ENCODE measurements around the gene MAML3.

Gene MAML3

GRCh38 chr4:140068271-140068670 is 85.7 kb downstream of the MAML3 start:
- DNase-seq = no peak

GRCh38 chr4:140066031-140066930 is 87.7 kb downstream of the MAML3 start:
- DNase-seq = no peak

DNA sequence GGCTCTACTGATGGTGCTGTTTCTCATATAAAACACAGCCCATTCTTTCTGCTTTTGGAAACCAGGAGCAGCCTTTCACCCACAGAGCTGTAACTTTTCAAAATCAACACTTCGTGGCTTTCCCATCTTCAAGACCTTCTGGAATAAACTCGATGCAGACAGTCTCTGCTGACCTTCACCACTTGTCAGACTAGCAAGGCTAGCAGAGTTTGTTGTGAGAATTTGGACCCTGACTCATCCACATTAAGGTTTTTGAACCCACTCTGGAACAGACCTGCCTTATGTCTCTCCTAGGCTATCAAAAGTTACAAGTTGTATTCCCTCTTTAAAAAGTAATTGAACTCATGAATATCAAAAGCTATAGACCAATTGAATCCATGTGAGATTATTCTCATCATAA is 88.6 kb downstream of the MAML3 start:
- DNase-seq = no peak

DNA sequence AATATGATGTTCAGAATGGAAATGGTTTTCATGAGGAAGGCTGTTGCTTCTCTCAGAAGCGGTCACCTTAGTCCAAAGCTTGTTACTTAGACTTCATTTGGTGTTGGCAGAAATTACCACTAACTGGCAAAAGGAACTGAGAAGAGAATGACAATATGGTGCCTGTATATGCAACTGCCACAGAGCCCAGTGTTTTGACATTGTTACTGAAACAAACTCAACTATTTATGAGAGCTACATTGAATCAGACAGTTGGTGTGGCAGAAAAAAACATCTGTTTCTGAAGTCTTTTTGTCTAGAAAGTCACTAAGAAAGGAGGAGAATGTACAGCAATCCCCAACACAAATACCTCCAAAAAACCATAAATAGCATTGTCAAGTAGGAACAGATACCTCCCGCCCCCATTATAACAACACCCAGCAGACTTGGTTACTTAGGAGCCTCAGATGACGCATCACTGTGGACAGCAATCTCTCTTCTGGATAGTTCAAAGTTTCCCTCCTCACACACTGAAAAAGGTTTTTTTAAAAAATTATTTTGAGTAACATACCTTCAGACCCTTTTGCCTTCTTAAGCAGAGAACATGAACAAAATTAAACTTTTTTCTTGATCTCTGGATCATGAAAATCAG is 92.2 kb downstream of the MAML3 start:
- no peak for DNase-seq

DNA sequence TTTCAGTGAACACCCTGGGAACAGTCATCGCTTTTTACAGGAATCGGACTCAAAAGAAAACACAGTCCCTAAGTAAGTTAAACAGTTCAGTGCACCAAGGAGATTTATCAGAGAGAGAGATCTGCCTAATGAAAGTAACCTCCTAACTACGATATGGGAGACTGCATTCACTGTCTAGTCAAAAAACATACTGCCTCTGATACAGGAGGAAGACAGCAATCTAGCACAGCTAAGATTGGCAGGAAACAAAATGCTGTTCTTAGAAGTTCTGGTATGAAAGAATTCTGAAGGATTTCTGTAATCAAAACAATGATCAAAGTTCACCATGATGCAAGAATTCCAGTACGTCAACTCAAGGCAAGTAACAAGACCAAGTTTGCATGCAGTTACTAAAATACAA is 92.8 kb downstream of the MAML3 start:
- no peak for DNase-seq

GRCh38 chr4:140059159-140059558 is 94.8 kb downstream of the MAML3 start:
- no peak for DNase-seq

- no peak for DNase-seq
Observed at GRCh38 chr4:140057701-140058100, 96.3 kb downstream of the MAML3 start.

DNA sequence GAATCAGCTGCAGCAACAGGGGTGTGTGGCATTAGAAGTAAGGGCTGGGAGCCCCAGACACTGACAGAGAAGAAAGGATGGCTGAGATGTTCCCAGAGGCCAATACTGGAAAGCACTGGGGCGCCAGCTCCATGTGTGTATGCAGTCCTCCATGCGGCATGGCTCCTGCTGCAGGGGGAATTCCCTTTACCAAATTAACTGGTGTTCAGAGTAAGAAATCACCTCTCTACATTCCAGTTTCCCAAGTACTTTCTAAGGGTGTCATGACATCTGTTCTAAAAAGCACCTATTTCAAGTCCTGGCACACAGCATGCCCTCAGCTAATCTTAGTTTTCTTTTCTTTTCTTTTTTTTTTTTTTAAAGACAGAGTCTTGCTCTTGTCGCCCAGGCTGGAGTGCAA is 98.0 kb downstream of the MAML3 start:
- no peak for DNase-seq

DNA sequence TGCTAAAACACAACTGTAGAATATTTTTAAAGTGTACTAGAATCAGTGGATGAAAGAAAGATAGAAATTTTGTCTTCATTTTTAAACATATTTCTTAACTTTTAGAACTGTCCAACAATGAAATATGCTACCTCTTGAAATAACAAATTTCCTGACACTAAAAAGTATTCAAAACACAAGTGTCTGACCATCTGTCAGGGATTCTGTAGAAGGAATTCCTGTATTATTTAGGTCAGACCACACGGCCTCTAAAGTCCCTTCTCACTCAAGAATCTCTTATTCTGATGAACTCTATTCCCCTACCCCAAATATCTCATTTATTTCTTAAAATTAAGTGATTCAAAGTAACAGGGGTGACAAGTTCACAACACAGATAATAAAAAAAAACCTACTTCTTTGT is 99.1 kb downstream of the MAML3 start:
- DNase-seq = no peak

DNA sequence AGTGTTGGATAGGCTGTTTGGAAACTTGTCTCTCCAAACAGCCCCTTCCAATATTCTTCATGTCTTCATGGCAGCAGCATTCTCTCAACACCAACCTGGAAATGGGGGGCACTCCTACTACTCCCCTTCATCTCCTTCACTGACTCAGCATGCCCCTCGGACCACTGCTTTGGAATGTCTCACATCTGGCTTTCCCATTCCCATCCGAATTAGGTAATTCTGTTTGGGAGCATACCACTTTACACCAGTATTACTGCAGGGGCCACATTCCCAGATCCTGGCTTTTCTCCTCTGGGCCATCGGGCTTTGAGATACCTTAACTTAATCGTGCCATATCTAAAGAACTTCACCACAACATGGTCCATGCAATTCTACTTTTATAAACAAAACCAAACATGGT is 100.8 kb downstream of the MAML3 start:
- DNase-seq = no peak

DNA sequence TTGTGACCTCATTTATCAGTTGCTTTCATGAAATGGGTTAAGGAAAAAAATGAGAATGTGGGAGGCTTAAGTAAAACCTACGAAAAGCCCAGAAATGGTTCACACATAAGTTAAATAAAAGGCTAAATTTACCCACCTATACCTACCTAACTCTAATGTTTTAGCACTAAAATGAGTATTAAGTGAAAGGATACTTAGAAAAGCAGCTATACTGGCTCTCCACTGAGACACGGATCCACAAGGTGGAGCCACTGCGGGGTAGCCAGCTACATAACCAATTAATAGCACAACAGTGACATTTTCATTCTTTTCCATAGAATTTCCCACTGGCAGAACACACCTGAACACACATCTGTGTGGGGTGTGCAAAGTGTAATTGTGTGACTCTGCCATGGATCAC is 101.9 kb downstream of the MAML3 start:
- DNase-seq = no peak

- no peak for DNase-seq
Observed at GRCh38 chr4:140049849-140050637, 103.9 kb downstream of the MAML3 start.

DNA sequence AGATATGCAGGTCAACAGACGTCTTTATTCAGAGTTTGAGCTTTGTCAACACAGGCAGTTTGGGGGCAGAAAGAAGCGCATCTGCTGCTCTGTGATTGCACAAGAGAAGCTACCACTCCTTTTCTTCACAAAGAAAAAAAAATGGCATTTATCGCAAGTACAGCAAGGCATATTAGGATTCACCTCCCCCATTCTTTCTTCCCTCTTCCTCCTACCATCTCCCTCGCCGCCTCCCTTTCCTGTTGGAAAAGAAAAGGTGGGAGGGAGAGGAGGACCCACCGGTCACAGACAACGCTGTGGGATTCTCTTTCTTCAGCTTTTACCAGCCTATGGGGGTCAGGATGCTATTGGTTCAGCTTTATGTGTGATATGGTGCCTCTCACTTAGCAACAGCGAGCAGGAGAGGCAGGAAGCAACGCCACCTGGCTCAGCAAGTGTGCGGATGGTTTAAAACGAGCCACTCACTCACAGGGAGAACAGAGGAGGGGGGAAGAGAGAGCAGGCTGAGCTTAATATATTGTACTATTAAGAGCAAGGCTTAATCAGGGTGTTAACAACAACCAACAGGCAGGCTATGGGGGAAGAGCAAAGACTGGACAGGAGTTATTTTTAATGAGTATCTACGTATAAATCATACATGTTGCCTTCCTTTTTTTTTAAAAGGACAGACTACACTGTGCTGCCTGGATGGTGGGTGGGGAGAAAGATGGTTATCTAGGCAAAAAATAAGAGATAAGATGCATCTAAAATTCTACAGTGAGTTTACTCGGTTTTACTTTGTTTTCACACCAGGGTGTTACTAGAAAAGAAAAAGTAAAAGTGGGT is 104.7 kb downstream of the MAML3 start:
- no peak for DNase-seq

- no peak for DNase-seq
Observed at GRCh38 chr4:140048419-140048995, 105.5 kb downstream of the MAML3 start.

GRCh38 chr4:140047786-140048185 is 106.2 kb downstream of the MAML3 start:
- no peak for DNase-seq

- DNase-seq = no peak
Observed at GRCh38 chr4:140047017-140047640, 106.9 kb downstream of the MAML3 start.

DNA sequence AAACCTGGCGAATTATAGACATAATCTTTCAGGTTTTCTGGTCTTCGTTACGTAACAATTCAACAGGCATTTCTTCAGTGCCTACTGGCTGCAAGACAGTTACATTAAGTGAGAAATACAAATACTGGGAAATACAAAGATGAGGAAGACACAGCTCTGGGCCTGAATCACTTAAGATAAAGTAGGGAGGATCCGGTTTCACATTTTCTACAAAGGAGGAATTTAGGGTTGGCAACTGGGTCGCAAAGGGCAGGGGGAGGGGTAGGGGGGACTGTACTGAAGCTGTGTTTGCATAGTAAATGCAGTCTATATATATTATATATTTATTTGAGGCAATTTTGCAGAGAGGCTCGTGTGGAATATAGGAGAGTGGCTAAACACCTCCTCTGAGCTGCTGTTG is 107.4 kb downstream of the MAML3 start:
- no peak for DNase-seq

DNA sequence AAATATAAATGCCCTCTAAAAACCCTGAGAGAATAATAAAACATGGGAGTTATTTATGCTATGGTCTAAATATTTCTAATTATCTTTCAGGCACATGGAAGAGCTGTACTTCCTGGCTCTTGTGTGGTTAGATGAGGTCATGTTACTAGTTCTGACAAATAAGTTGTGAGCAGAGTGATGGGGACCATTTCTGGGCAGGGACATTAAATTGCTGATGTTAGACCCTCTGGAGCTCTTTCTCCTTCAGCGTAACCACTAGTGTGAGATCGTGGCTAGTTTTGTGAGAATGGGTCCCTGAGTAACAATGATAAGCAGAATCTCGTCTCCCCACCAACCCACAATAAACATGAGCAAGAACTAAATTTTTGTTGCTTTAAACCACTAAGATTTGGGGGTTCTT is 108.0 kb downstream of the MAML3 start:
- DNase-seq = no peak

GRCh38 chr4:140044337-140044902 is 109.6 kb downstream of the MAML3 start:
- no peak for DNase-seq

- DNase-seq = no peak
Observed at GRCh38 chr4:140042634-140043033, 111.3 kb downstream of the MAML3 start.

DNA sequence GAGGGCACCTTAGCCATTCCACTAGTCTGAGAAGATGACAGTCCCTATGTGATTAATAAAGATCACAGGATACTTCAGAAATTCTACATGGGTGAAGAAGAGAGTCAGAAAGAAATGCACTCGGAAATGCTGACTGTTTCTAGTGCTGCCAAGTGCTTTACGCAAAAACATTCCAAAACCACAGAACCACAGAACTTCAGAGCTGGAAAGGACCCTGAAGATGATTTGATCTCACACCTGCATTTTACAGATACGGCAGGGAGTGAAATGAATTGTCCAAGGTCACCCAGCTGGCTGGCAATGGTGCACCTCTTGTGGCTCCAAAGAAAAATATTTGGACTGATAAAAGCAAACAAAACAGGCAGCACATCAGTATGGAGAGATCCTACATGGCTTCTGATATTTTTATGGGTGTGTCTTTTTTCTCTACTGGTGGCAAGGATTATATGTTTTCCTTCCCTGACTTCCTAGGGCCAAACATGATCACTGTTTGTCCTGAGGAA is 115.9 kb downstream of the MAML3 start:
- no peak for DNase-seq
